Measurements from ENCODE around the gene ABCG1. TPM values are rescaled to one million over a fixed set of nuclear protein-coding genes. Genes with fewer than 3 reads are reported as not detected.
"Not testable (repeated sequence)": the region's sequence is repeated elsewhere in the genome, so short reads cannot be mapped to it uniquely, and the experiment has no call there.

ABCG1 gene
- total RNA-seq, 1 donor from 2014 or later: 111 TPM

DNA sequence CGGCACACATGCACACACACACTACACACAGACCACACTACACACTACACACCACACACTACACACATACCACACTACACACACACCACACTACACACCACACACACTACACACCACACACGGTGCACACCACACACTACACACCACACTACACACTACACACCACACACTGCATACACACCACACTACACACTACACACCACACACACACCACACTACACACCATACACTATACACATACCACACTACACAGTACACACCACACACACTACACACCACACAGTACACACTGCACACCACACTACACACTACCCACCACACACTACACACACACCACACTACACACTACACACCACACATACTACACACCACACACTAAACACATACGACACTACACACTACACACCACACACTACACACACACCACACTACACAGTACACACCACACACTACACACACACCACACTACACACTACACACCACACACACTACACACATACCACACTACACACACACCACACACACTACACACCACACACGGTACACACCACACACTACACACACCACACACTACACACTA, 73.7 kb downstream of the ABCG1 start:
- not testable (repeated sequence) for DNase-seq

DNA sequence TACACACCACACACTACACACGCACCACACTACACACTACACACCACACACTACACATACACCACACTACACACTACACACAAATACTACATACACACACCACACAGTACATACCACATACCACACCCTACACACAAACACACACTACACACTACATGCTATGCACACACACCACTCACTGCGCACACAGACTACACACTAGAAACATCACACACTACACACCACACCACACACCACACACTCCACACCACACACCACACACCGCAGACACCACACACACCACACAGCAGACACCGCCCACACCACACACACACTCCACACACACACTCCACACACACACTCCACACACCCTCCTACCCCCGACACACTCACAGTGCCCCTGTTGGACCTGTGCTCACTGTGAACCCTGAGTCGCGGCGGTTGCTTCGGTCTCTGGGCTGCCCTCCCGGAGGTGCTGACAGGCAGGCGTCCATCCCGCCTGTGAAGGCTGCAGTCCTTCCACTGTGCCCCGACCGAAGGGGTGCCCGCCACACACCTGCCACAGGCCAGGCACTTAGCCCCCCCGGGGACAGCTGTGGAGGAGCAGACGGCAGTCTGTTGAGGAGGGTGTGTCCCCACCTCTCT, 74.8 kb downstream of the ABCG1 start:
- no peak for DNase-seq

DNA sequence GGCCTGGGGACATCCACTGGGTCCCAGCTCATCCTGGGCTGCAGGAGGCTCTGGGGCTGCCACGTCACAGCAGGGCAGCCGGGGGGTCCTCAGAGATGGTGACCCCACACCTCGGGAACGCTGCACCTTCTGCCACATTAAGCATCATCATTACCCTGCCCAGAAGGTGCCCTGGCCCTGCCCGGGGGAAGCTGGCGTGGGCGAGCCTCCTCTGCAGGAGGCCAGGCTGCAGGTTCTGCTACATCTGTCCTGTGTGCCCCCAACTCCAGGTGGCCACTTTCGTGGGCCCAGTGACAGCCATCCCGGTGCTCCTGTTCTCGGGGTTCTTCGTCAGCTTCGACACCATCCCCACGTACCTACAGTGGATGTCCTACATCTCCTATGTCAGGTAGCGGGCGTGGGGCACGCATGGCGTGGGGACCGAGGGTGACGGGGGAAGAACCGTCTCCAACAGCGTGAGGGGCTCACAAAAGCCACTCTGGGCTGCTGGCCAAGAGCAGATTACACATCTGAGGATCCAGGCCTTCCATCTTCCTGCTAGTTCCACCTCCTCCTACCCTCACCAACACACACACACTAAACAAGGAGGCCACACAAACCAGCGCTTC, 75.4 kb downstream of the ABCG1 start:
- no peak for DNase-seq

DNA sequence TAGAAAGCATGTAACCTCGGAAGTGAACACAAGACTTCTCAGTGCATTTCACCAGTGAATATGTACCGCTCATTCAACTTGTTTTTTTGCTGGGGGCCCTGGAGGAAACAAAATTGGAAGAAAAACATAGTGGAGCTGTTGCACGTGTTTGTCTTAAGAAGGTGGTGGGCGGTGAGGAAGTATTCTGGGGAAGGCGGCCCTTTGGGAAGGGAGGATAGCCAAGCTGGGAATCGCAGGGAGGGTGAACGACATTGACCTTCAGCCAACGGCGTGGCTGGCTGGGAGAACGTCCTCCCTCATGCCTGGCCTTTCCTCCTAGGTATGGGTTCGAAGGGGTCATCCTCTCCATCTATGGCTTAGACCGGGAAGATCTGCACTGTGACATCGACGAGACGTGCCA, 76.9 kb downstream of the ABCG1 start:
- no peak for DNase-seq

DNA sequence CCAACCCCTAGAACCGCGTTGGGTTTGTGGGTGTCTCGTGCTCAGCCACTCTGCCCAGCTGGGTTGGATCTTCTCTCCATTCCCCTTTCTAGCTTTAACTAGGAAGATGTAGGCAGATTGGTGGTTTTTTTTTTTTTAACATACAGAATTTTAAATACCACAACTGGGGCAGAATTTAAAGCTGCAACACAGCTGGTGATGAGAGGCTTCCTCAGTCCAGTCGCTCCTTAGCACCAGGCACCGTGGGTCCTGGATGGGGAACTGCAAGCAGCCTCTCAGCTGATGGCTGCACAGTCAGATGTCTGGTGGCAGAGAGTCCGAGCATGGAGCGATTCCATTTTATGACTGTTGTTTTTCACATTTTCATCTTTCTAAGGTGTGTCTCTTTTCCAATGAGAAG, 77.6 kb downstream of the ABCG1 start:
- DNase-seq: no peak

DNA sequence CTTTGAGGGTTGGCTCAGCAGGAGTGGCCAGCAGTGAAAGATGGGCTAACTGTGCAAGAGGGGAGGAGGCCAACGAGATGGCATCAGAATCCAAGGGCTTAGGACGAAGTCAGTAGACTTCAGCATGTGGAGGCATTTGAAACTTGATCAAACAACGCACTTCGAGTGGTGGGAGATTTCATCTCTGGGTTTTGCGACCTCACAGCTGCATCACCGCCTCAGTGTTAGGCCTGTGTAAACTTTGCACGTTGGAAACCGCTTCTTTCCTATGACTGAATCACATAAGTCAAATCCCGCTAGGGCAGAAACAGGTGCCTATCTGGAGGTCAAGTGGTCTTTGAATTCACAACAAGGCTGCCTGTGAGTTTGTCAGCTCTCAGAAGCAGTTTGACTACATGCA, 78.4 kb downstream of the ABCG1 start:
- no peak for DNase-seq

DNA sequence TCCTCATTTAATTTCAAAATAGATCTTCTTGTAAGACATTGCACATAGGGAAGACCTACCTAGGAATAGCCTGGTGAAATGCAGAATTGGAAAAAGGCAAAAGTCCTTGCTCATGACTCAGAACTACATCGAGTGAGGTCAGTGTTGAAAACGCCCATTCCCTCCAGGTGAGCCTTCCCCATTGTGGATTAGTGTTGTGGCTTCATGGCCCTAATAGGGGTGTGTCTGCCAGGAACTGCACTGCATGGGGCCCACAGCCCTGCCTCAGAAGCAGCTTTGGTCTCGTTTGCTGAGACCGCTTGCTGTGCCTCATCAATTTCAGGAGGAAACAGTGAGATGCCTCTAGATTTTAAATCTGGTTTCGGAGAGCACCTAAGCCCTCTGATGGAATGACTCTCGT, 79.3 kb downstream of the ABCG1 start:
- DNase-seq: no peak

DNA sequence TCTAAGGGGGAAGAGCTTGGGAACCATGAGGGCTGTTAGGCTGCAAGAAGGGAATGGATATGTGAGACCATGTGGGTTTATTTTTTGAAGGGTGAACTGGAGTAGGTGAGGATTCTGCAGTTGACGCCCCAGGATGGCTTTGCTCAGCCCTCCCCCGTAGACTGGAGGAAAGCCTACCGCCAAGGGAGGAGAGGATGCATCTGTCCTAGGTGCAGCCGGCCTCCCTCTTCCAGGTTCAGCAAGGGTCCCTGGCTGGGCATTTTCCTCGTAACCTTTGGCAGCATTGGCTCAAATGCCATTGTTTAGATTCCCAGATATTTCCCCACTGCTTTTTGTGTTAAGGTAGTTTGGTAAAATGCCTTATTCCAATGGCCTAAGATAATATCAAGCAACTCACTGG, 79.7 kb downstream of the ABCG1 start:
- DNase-seq: peak; percentile 26

DNA sequence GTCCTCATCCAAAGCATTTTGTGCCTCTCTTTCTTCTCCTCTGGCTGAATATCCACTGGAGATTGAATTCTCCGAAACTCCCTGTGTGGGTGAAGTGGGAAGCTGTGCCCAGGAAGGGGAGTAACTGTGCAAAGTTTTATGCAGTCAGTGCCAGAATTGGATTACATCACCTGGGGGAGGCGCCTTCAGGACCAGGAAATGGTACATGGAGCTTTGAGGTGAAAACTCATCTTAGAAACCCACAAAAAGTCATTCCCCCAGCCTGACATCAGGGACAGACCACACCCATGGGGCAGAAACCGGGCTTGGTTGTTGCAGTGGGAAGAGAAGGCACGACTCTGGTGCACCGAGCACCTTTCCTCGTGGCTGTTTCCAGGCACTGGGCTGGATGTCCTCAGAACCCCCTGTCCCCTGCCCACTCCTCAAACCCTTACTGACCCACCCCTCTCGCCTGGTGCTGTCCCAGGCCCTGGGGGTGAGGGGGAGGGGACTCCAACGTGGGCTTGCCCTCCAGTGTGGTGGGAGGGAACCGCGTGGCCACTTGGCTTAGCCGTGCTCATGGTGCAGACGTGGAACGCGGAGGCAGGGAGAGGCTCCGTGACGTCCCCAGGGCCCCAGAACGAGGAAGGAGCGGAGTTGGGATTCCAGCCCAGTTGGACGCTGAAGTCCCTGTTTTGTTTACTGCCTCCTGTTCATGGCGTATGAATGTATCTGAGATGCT, 80.5 kb downstream of the ABCG1 start:
- DNase-seq: no peak

DNA sequence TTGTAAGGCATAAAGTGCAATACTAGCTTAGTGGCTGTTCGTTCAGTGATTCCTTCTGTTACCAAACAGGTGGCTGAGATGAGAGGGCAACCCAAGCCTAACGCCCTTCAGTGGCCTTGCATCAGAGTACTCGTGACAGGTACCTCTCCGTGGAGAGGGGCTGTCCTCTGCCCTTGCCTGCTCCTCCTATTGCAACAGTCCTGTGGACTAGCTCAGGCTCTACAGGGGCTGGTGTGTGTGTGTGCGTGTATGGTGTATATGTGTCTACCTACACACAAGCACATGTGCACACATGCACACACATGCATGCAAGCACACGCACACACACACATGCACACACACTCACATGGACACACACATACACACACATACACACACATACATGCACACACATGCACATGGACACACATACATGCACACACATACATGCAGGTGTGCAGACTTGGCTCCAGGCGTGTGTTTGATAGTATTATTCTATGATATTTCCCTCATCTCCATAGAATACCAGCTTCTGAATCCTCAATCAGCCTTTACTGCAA, 81.2 kb downstream of the ABCG1 start:
- DNase-seq: no peak

DNA sequence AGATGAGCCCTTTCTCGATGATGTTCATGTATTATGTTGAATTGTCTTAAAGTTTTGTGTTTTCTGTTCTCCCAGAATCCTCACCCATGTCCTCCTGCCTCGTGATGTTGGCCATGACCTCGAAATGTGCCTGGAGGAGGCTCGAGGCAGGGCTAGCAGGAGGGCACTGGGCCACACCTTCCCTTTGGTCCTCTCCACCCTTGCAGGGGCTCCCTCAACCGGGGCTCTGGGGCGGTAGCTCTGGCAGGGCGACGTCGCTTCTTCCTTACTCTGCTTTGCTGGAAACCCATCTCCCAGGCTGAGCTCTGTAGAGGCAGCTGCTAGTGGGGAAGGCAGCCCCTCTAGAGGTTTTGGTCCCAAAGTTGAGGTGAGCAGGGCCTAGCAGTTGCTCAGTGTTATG, 82.0 kb downstream of the ABCG1 start:
- DNase-seq: no peak

DNA sequence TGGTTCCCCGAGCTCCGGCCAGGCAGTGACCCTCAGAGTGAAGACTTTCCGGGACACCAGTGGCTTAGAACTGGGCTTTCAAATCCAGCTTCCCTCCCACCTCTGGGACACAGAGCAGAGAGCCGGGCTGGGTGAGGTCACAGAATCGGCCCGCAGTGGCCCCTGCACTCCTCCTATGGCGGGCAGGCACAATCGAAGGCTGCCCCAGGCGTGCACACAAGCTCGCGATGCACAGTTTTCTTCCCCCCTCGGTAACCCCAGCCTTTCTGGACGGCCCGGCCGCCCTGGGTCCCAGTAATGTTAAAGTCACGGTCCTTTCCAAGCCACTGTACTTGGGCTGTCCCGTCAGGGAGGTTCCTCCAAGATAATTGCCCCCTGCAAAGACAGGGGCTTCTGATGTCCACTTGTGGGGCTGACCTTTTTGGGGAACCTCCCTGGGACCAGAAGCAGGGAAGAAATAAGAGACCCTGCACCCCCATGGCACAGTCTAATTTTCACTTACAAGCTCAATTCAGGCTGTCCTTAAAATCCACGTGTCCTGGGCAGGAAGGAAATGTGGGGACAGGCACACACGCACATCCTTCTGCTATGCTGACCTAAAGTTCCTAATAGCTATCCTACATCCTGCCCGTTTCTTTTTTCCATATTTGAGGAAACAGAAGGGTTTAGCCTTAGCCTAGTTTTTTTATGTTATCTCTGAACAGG, 82.6 kb downstream of the ABCG1 start:
- DNase-seq: peak; percentile 62

DNA sequence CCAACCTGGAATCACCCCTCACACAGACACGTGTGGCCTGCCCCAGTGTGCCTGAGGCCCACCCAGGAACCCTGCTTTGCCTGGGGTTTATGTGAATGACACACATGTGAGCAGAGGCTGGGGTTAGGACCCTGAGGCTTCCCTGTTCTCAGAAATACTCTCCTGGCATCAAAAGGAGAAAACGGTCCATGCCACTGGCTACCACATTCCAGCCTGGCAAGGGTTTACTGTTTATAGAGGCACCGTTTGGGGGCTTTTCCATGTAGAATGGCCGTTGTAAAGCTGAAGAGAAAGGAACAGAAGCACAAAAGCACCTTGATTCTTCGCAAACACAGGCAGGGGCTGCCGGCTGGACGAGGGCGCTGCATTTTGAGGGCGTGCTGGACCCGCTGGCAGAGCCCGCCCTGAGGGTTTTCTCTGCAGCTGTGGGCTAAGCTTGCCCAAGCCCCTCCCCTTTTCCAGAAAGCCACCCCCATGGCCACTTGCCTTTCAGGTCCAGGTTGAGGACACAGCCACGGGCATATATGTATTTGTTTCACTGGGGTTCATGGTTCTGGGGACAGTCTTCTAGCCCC, 83.2 kb downstream of the ABCG1 start:
- DNase-seq: no peak

DNA sequence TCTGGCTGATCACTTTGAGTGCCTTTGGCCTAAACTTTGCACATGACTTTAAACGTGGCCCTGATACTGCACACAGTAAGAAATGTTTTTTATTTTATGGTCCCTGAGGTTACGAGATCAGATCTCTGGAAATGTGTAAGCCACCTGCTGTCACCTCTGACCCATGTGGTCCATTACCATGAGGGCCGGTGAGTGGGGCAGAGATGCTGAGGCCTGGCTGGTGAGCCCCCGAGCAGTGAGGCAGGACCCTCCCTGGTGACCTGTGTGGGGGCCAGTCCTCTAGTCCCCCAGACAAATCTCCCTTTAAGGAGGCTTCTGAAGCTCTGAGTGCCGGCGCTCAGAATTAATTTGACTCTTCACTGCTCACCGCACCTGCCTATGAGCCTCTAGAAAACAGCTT, 83.9 kb downstream of the ABCG1 start:
- no peak for DNase-seq

DNA sequence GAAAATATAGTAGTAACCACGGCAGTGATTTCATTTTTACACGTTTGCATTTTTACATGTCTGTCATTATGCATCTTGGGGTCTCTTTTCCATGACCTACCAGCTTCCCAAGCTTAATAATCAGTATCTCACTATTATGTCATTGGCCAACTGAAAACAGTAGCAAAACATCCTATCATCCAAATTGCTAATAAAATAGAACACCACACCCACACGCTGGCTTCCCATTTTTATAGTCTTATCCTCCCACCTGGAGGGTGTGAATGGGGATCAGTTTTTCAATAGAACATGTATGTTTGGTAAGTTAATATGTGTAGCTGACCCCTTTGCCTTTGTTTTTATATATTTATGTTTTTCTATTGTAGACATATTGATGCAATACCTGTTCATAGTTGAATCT, 84.5 kb downstream of the ABCG1 start:
- no peak for DNase-seq

DNA sequence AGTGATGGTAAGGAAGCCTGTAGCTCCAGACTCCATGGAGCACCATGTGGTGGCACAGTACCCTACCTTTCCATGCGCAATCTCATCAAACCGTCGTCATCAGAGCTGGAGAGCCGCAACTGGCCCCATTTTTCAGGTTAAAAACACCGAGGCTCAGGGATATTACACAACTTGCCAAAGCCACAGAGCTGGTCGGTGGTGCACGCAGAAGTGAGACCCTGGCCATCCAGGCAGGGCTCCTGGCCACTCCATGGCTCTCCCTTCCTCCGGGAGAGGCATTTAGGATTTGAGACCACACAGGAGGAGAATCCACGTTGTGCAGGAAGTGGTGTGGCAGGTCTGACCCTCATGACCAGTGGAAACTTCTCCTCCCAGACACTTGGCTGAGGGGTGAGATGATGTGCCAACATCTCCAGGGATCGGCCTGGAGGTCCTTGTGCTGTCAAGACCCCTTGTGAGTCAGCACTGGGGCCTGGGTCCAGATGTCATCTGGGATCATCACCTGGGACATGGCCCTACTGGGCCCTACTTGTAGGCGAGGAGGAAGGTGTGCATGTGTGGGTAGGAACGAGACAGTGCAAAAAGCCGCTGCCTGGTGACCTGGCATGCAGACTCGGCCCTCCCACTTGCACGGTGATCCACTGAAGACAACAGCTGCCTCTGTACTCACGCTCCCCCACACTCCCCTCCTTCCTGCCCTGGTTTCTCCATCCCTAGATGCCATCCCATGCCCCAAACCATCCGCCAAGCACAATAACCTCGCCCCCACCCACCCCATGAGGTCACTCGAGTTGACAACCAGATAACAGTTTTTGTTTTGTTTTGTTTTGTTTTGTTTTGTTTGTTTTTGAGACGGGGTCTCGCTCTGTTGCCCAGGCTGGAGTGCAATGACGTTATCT, 85.9 kb downstream of the ABCG1 start:
- DNase-seq: no peak

DNA sequence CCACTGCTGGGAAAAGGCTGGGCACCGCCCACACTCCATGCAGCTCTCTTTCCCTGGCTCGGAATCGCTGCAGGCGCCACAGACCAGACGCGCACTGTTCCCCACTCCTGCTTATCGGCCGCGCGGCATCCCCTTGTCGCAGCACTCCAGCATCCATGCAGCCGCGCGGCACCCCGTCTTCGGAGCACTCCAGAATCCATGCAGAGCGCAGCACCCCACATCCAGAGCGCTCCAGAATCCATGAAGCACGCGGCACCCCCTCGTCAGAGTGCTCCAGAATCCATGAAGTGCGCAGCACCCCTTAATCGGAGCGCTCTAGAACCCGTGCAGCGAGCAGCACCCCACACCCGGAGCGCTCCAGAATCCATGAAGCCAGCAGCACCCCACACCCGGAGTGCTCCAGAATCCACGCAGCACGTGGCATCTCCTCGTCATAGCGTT, 86.8 kb downstream of the ABCG1 start:
- DNase-seq: no peak

DNA sequence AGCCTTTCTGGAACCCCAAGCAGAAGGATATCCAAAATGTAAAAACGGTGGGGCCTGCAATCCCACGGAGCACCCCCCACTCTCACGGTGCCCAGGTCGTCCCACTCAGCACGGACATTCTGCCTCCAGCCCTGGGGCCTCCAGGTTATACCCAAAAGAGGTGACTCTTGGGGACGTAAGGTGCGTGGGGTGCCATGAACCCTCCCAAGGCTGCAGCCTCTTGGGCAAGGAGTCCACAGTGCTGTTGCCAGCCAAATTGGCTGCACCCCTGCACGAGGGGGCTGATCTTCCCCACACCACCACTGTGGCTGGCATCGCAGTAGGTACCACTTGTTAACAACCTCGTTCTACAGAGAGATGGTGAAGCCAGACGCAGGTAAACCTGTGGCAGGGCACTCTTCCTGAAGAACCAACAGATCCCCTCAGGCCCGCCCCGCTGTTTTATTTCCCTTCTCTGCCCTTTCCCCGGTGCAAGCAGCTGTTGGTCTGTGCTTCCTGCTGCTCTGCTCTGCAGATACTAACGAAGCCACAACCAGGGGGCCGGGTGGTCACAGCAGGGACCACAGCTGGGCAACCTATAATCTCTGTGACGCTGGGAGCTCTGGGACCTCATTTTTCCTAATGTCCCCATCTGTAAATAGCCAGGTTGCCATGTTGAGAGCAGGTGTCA, 87.6 kb downstream of the ABCG1 start:
- DNase-seq: no peak

DNA sequence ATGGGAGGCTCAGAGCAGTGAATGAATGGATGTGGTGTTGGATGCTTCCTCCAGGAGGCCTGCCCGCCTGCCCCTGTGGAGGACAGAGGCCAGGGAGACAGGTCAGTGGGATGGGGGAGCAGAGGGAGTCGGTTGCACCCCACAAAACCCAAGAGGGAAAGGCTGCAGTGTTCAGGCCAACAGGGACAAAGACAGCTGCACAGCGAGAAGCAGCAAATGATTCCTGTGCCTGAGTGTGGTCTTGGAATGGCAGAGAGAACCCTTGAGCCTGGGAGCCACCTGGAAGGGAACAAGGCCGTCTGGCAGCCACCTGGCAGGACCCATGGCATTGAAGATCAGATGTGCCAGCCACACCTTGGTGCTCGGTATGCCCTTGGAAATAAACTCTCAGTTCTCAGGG, 88.2 kb downstream of the ABCG1 start:
- no peak for DNase-seq

DNA sequence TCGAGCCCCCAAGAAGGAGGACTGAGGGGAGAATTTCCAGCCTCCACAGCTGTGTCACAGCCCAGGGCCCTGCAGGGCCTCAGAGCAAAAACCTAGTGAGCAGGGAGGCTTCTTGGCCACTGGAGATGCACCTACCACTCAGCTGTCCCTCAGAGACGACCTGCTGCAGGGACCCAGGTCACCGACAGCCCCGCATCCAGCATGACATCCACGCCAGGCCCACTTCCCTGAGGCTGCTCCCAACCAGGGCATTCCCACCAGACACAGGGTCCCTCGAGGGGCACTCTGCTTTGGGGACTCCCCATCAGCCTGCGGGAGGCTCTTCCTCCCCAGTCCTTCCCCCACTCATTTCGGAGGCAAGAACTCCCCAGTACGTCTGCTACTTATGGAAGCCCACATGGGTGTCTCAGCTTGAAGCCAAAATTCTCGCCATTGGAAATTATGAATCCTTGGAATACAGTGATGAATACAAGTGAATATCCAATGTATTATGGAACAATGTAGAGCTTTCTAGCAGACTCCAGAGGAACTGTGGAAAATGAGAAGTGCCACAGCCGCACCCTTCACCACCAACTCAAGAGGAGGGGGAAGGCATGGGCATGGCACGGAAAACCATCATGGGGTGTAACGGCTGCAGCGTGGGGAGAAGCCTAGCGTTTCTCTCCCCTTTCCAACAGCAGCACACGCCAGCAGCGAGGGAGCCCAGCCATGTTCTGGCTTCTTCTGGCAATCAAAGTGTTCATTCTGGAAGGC, 89.4 kb downstream of the ABCG1 start:
- no peak for DNase-seq
